Ascending aorta (tissue), 2 donors: ENCODE measurements around the gene RBSN. TPM values are rescaled to one million over a fixed set of nuclear protein-coding genes. Genes with fewer than 3 reads are reported as not detected.

Source experiments
- DNase-seq, 2 donors: peaks; one replicate each; pipeline ENCODE4 v3.0.0-alpha.2; 2019; ENCODE audit warnings: low spot score in 2 of 2
- H3K27ac ChIP-seq, 2 donors: fragments of 200-600 bp; sonication (generic); one replicate each; pipeline ENCODE4 v1.5.1; 2016 to 2017; ENCODE audit warnings: mild to moderate bottlenecking in 1 of 2
- H3K27me3 ChIP-seq: fragments of 200-600 bp; sonication (generic); one replicate; pipeline ENCODE4 v1.5.1; 2017
- H3K36me3 ChIP-seq, 2 donors: fragments of 200-600 bp; sonication (generic); one replicate each; pipeline ENCODE4 v1.5.1; 2016
- H3K4me1 ChIP-seq, 2 donors: fragments of 200-600 bp; sonication (generic); one replicate each; pipeline ENCODE4 v1.5.1; 2016 to 2017; ENCODE audit warnings: mild to moderate bottlenecking in 1 of 2
- H3K4me3 ChIP-seq, 2 donors: fragments of 200-600 bp; sonication (generic); one replicate each; pipeline ENCODE4 v1.5.1; 2016 to 2017; ENCODE audit warnings: mild to moderate bottlenecking in 1 of 2
- H3K9me3 ChIP-seq, 2 donors: fragments of 200-600 bp; sonication (generic); one replicate each; pipeline ENCODE4 v1.5.1; 2016
- intact Hi-C: fragments of 100-400 bp; cut with DNase I; formaldehyde crosslinking; loops from one replicate; pipeline ENCODE4 v1.15.1; 2023
- total RNA-seq: library from RNA; depleted of rRNA; stranded (reverse); fragments of >200 nt; gene quantifications from one replicate; pipeline ENCODE4 v1.1.0, GENCODE V29; 2016
- TF ChIP-seq, protein P1 (sequence below), 3 experiments: fragments of 200-600 bp in 2 of 3; fragments of 450-650 bp in 1 of 3; sonication (generic) in 2 of 3; IDR thresholded peaks; one replicate each; pipeline ENCODE4 v1.5.1; 2016 to 2019; ENCODE audit warnings: antibody characterized with exemption in 3 of 3, mild to moderate bottlenecking in 1 of 3, moderate library complexity in 1 of 3

RBSN gene
- total RNA-seq, 1 donor from 2014 or later, result 17.2 TPM

DNA sequence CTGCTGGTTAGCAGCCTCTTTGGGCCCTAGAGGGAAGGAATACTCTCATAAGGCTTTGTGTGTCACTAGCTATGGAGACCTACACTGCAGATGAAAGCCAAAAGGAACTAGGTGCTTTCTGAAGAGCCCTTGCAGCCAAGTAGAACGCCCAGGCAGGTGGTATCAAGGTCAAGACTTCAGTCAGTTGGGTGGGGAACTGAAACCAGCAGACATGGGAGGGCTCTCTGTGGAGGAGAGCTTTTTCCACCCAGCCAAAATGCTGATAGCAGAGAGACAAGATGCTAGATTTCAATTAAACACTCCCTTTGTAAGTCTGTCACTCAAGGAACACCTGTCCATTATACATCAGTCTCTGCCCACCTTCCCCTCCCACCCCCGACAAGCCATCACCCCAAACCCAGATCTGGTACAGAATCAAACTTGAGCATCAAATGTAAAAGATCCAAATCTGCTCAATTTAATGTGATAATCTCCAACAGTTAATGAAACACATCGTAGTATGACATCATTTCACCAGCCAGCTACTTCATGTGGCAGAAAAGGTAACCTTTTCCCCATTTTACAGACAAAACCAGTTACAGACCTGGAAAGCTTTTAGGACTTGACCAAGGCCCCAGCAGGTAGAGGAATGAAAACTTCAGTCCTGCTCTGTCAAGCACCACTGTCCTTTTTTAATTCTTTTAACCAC lies 48.4 kb downstream of the RBSN start:
- DNase-seq, result no peak
- Histone ChIP-seq H3K9me3 (no peaks in the 10 kb centered on the region), H3K4me1 (no peaks in the 10 kb centered on the region), H3K27ac (no peak overlapping the region), H3K36me3 (peaks cover 45 to 75% of the 10 kb centered on the region in 2 donors), H3K4me3 (no peak overlapping the region), H3K27me3 (no peaks in the 10 kb centered on the region)
- intact Hi-C loops, result no loop called here
- TF ChIP-seq, protein P1, sequence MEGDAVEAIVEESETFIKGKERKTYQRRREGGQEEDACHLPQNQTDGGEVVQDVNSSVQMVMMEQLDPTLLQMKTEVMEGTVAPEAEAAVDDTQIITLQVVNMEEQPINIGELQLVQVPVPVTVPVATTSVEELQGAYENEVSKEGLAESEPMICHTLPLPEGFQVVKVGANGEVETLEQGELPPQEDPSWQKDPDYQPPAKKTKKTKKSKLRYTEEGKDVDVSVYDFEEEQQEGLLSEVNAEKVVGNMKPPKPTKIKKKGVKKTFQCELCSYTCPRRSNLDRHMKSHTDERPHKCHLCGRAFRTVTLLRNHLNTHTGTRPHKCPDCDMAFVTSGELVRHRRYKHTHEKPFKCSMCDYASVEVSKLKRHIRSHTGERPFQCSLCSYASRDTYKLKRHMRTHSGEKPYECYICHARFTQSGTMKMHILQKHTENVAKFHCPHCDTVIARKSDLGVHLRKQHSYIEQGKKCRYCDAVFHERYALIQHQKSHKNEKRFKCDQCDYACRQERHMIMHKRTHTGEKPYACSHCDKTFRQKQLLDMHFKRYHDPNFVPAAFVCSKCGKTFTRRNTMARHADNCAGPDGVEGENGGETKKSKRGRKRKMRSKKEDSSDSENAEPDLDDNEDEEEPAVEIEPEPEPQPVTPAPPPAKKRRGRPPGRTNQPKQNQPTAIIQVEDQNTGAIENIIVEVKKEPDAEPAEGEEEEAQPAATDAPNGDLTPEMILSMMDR (IDR thresholded peaks at IDR 0.05), result no peak

DNA sequence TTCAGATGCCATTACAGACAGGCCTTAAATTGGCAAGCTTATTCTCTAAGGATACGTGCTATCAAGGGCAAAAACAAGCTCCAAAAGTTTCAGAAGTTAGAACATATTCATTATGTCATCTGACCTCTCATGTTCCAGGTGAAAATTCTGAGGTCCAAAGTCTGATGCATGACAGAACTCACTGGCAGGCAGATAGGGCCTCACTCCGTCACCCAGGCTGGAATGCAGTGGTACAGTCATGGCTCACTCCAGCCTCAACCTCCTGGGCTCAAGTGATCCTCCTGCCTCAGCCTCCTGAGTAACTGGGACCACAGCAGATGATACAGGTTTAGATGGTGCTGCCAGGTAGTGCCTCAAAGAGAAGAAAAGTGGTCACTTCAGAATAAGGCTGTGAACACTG lies 49.4 kb downstream of the RBSN start:
- Histone ChIP-seq H3K27me3 (no peaks in the 10 kb centered on the region), H3K36me3 (peaks cover 53 to 83% of the 10 kb centered on the region in 2 donors), H3K9me3 (no peaks in the 10 kb centered on the region), H3K27ac (no peak overlapping the region), H3K4me1 (no peaks in the 10 kb centered on the region), H3K4me3 (no peak overlapping the region)
- TF ChIP-seq, protein P1 (IDR thresholded peaks at IDR 0.05), result no peak
- DNase-seq, result no peak
- intact Hi-C loops, result no loop called here

DNA sequence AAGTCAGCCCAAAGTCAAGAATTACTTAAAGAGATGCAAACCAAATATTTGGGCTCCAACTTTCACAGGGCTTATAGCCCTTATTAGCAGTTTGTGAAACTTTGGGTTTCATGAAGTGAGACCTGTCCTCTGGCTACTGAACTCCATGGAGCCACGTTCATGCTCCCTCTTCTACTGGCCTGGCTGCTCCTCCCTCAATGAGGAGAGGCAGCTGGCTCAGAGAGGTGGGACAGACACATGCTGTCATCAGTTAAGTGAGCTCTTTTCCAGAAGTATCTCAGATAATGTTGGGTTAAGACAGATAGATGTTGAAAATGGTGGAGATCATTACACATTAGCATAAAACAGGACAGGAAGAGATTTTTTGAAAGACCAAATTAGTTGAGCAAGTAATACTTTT lies 53.3 kb downstream of the RBSN start:
- H3K27me3 ChIP-seq, result no peaks in the 10 kb centered on the region
- no peaks in the 10 kb centered on the region for H3K4me1 ChIP-seq
- no peak overlapping the region for H3K4me3 ChIP-seq
- intact Hi-C loops, result no loop called here
- TF ChIP-seq, protein P1 (IDR thresholded peaks at IDR 0.05), result no peak
- no peak overlapping the region for H3K27ac ChIP-seq
- no peaks in the 10 kb centered on the region for H3K9me3 ChIP-seq
- DNase-seq, result no peak
- H3K36me3 ChIP-seq, result peaks cover 63 to 89% of the 10 kb centered on the region in 2 donors

DNA sequence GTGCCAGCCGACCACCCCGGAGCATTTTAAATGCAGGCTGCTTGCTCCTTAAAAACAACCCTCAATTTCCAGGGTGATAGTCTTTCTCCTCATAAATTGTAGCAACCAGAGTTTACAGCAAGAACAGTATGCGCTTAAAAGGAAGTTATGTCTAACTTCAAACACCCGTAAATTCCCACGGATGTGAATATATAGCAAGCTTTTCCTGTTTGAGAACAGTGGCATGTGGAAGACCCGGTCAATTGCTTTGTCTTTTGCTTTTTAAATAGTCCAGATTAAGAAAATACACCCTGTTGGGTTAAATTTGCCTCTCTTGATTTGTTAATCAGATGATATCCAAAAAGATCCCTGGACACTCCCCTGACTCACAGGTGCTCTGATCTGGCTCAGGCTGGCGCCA lies 54.6 kb downstream of the RBSN start:
- intact Hi-C loops, result no loop called here
- Histone ChIP-seq H3K27me3 (no peaks in the 10 kb centered on the region), H3K4me1 (no peaks in the 10 kb centered on the region), H3K36me3 (peaks cover 61 to 86% of the 10 kb centered on the region in 2 donors), H3K27ac (no peak overlapping the region), H3K4me3 (no peak overlapping the region), H3K9me3 (no peaks in the 10 kb centered on the region)
- TF ChIP-seq, protein P1 (IDR thresholded peaks at IDR 0.05), result no peak
- DNase-seq, result no peak

DNA sequence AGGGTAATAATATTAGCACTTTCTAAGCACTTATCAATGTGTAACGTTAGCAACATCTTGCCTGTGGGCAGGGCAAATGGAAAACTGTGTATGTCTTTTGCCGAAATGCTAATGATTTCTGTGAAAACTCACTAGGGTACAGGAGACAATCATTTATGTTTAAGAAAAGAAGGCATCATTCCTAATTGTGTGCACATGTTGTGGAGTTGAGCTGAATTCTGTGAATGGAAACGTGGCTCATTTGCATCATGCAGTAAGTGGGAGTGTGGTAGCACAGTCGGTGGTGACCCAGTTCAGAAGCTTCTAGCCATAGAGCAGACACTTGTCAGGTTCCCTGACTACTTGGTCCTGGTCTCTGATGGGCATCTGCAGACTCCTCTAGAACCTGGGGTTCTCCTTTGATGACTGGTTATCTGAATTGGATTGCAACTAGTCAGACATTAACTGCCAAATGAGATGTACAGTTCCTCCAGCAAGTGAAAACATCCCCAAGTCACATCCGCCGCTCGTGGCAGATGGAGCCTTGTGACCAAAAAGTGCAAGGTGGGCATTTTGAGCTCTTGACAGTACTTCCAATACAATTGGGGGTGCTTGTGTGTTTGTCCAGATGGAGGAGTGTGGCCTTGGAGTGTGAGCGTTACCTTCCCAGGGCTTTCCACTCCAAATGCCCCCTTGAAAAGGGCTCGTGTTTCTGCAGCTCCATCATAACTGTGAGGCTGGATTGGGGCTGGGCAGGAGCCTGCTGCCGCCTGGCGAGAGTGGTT lies 55.4 kb downstream of the RBSN start:
- no peaks in the 10 kb centered on the region for H3K9me3 ChIP-seq
- no peaks in the 10 kb centered on the region for H3K4me1 ChIP-seq
- H3K27ac ChIP-seq, result no peak overlapping the region
- DNase-seq, result no peak
- H3K36me3 ChIP-seq, result peaks cover 65 to 86% of the 10 kb centered on the region in 2 donors
- TF ChIP-seq, protein P1 (IDR thresholded peaks at IDR 0.05), result no peak
- intact Hi-C loops, result no loop called here
- no peaks in the 10 kb centered on the region for H3K27me3 ChIP-seq
- H3K4me3 ChIP-seq, result no peak overlapping the region
